PC-3 (cell line): ENCODE results near the gene LBP.

Source experiments
- CTCF ChIP-seq: fragments of 300-600 bp; sonication (generic); conservative IDR thresholded peaks from 2 replicates; pipeline ENCODE4 v1.5.1; 2017; ENCODE audit warnings: antibody characterized with exemption, low read depth, mild to moderate bottlenecking, low read length
- EZH2 ChIP-seq: fragments of 300-600 bp; sonication (generic); IDR thresholded peaks from one replicate; pipeline ENCODE4 v1.6.1; 2017; ENCODE audit warnings: antibody characterized with exemption, mild to moderate bottlenecking, low read length; ENCODE audit not compliant: unreplicated experiment
- EZH2phosphoT487 ChIP-seq: fragments of 300-600 bp; sonication (generic); IDR thresholded peaks from 2 replicates; pipeline ENCODE4 v1.6.1; 2018; ENCODE audit warnings: mild to moderate bottlenecking, antibody characterized with exemption, low read length, borderline replicate concordance

GRCh38 chr20:38316341-38316740 lies 29.9 kb upstream of the LBP start:
- TF ChIP-seq CTCF = no peak
- no peak for TF ChIP-seq EZH2
- no peak for TF ChIP-seq EZH2phosphoT487
